Measurements from ENCODE around the gene ARFIP2.
A peak's percentile ranks its signal among the peaks of the same experiment; 100 is the strongest.

The ARFIP2 gene

DNA sequence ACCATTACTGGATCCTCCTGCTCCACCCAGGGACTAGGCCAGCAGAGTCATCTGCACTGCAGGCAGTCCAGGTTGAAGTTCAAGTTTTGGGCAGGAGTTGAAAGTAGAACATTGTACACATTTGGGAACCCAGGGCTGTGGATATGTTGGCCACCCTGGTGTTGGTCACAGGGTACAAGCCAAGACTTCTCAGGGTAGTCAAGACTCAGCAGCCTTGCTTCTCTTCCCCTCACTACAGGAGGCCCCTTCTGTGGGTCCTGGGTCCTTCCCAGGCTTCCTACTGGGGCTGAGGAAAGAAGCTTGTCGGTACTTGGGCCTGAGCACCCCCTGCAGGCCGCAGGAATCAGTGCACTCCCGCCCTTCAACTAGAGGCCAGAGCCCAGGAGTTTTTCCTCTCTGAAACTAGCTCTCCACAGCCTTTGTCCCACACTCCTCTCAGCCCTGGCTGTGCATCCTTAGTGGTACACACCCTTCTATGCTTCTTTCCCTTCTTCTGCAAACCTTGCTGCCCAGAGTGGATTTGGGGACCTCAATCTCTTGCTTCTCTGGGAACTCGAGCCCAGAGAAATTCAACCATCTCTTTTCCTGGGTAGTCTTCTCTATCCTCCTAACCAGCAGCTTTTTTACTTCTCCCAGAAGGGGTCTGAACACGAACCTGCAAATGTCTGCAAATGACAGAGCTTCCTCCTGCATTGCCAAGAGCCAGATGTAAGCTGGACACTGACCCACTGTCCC is 37.7 kb downstream of the ARFIP2 start:
- DNase-seq (ENCODE audit: low read depth, low spot score): peak; percentile 12

DNA sequence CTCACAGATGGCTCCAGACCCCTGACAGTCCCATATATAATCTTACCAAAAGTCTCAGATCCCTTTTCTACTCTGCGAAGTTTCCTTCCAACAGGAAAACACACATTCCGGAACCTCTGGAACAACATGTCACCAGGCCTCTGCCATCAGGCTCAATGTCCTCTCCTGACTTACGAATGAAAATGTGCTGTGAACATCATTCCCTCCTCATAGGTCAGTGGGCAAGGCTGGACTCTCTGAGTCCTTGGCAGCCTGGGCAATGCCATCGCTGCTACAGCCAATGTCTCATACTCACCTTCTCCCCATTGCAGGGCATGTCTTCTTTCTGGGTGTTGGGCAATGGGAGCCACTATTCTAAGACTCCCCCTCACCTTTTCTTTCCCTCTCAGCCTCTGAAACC is 38.7 kb downstream of the ARFIP2 start:
- DNase-seq (ENCODE audit: low read depth, low spot score): no peak

GRCh38 chr11:6440906-6441358 is 40.2 kb downstream of the ARFIP2 start, which contains the start of gene HPX:
HPX (minus strand) TSS chr11:6440987; CDS start chr11:6440963, 24 bp downstream.
- no peak for DNase-seq (ENCODE audit: low read depth, low spot score)

- no peak for DNase-seq (ENCODE audit: low read depth, low spot score)
Measured at GRCh38 chr11:6438979-6439571, 42.1 kb downstream of the ARFIP2 start.

GRCh38 chr11:6437993-6438392 is 43.1 kb downstream of the ARFIP2 start:
- no peak for DNase-seq (ENCODE audit: low read depth, low spot score)

DNA sequence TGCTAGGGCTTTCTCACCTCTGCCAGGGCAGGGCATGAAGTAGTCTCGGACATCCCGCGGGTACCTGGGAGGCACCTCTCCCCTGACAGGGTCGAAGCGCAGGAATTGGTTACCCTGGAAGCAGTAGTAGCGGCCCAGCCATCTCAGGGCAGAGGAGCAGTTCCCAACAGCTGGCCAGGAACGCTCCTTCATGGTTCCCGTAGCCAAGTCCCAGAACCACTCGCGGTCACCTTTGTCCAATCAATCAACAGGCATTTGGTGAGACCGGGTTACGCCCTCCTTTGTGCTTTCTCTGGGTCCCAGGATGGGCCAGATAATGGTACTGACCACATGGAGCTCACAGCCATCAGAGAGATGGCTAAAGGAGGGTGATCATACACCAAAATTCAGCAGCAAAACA is 43.7 kb downstream of the ARFIP2 start:
- DNase-seq (ENCODE audit: low read depth, low spot score): no peak

- DNase-seq (ENCODE audit: low read depth, low spot score): no peak
Measured at GRCh38 chr11:6433998-6434660, 47.0 kb downstream of the ARFIP2 start.

- DNase-seq (ENCODE audit: low read depth, low spot score): no peak
Measured at GRCh38 chr11:6431861-6432260, 49.3 kb downstream of the ARFIP2 start.

GRCh38 chr11:6427516-6427915 is 53.6 kb downstream of the ARFIP2 start:
- DNase-seq (ENCODE audit: low read depth, low spot score): no peak
